GM19023 (cell line): ENCODE data around the gene COX10.
"Not testable (repeated sequence)": the region's sequence is repeated elsewhere in the genome, so short reads cannot be mapped to it uniquely, and the experiment has no call there.

Experiments used
- ATAC-seq: cut with Tn5 transposase; IDR thresholded peaks from one replicate; pipeline ENCODE4 v1.9.1; 2021; ENCODE audit warnings: mild to moderate bottlenecking, moderate library complexity; ENCODE audit not compliant: unreplicated experiment

COX10 gene

DNA sequence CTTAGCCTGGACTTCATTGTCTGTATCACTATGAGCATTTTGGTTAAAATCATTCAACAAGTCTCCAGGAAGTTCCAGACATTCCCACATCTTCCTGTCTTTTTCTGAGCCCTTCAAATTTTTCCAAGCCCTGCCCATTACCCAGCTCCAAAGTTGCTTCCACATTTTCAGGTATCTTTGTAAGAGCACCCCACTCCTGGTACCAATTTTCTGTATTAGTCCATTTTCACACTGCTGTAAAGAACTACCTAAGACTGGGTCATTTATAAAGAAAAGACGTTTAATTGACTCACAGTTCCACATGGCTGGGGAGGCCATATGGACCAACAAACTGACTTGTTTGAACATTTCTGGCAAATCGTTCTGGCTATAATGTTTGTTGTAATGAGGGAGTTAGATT, 100.0 kb downstream of the COX10 start:
- ATAC-seq = no peak

DNA sequence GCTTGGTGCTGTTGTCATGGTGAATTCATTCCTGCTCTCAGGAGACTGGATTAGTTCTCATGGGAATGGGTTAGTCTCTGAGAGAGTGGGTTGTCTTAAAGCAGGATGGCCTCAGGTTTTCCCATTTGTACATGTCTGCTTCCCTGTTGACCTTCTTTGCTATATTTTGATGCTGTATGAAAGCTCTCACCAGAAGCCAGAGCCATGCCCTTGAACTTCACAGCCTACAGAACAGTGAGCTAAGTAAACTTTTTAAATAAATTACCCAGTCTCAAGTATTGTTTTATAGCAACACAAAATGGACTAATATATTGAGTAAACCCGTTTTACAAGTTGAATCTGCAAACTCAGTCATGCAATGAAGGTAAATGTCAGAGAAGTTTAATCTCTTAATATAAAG, 100.6 kb downstream of the COX10 start:
- no peak for ATAC-seq

DNA sequence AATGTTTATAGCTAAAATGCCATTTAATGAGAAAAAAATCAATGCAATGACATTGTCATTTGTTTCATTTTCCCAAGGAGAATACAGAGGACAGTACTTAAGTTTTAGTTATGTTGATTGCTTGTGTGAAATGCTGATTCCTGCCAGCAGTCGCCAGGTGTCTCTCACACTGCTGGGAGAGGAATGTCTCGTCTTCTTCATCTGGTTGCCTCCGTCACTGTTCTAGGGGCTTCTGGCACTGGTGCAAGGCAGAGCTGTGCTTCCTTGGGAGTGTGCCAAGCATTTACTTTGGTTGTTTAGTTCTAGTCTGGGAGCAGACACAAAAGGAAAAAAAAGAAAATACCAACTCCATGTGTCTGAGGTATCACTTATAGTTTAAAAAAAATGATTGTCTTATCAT, 107.7 kb downstream of the COX10 start:
- not testable (repeated sequence) for ATAC-seq

DNA sequence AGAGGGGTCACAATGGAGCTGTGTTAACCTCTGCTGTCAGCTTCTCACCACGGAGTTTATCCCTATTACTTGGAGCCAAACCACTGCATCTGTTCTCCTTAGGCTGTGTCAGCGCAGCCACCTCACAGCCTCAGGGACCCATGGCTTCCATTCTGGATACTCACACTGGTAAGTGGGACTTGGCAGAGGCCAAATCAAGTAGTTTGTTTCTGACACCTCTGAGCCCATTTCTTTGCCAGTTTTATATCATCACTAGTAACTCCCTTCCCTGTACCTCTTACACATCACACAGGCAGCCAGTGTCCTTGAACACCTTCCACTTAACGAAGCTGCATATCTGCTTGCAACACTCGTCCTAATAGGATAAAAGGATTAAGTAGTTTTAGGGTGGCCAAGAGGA, 108.5 kb downstream of the COX10 start:
- ATAC-seq = not testable (repeated sequence)

DNA sequence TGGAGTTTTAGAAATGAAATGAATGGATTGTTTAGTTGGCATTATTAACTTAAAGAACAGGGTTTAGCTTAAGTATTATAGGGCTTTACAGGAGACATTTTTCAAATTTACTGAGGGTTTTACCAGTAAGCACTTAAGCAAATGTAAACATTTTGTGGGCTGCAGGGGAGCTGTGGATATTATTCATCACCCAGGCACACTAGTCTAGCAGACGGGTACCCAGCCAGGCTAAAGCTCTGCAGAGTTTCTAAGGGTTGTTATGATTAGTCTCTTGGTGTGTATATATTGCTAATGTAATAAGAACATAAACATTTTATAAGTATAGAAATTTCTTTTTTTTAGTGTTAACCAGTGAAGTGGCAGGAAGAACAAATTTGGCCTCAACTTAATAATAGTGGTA, 110.6 kb downstream of the COX10 start:
- ATAC-seq = not testable (repeated sequence)

DNA sequence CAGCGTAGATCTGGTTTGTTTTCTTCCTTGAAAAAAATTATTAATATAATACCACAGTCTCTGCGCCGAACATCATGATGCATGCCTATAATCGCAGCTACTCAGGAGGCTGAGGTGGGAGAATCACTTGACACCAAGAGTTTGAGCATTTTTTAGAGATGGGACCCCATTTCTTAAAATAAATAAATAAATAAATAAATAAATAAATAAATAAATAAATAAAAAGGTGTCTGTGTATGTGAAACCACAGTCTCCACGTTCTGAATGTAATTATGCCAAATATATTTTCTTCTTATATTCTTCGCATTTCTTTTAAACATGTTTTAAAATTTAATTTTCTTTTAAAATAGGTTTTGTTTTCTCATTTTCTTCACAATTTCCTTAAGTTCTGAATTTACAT, 112.8 kb downstream of the COX10 start:
- ATAC-seq = not testable (repeated sequence)

DNA sequence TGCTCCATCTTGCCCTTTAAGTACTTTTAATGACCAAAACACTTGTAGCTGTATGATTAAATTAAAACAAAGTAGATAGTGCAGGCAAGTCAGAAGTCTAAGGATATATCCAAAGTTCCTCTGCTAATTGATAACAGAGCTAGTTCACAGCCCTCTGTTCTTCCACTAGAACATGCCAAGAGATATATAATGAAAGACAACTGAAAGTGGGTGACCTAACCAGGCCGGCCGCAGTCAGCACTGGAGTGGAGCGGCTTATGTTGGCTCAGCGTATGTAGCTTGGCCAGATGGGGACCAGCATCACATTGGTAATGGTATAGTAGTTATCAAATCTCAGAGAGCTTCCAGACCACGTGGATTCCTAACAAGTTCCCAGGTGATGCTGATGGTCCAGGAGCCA, 115.2 kb downstream of the COX10 start:
- not testable (repeated sequence) for ATAC-seq

DNA sequence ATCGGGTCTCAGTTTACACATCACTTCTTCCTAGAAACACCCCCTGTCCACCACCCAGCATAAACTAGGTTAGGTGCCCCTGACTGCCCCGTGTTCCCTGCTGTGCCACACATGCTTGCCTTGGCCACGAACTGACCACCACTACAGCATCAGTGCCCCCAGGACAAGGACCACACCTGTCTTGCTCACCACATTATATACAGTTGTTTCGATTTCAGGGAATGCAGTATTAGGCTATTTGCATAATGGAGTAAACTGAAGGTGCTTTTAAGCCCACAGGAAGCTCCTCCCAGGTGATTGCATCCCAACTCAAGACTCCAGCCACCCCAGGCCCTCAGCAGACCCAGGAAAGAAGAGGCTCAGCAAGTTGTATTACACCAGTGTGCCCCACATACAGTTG, 117.1 kb downstream of the COX10 start:
- not testable (repeated sequence) for ATAC-seq

DNA sequence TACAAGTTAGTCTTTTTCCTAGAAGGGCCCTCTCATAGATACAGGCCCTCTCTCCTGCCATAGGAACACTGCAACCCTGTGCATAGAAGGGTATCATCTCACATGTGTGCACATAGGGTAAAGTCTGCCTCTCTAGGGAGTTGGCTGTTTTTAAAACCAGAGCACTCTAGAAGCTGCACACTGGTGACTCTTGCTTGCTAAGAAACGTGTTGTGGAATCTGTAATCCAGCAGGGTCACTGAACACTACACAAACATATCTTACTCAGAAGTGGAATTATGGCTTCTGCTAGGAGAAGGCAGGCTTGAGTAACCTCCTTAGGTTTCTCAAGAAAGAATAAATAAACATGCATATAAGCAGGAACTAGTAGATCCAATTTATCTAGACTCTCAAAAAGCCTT, 121.5 kb downstream of the COX10 start:
- ATAC-seq = not testable (repeated sequence)

DNA sequence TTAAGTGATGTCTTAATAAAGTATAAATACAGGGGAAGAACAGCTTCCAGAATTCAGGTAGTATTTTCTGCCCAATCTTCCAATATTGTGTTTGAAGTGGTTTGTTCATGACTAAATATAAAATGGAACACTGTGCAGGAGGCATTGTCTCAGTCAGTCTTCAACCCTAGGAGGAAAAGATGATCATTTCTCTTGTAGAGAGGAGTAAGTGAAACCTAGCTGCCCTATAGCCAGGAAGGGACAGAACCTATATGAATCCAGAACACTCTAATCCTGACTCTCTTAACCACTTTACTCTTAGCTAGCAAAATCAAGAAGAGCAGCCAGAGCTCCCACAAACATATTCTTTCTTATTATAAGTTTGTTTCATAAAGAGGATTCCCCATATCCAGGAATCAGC, 122.2 kb downstream of the COX10 start:
- not testable (repeated sequence) for ATAC-seq

DNA sequence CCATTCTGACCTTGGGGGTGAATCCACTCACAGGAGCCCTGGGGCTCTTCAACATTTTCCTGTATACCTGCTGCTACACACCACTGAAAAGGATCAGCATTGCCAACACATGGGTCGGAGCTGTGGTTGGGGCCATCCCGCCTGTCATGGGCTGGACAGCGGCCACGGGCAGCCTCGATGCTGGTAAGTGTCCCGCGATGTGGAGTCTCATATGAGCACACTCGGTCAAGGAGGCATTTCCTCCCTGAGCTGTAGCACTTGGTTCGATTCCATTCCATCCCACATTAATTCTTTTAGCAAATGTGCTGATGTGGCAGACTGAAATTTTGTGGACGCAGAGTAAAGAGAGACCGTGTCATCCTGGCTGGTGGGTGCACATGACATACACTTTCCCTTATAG, 122.7 kb downstream of the COX10 start:
- not testable (repeated sequence) for ATAC-seq

DNA sequence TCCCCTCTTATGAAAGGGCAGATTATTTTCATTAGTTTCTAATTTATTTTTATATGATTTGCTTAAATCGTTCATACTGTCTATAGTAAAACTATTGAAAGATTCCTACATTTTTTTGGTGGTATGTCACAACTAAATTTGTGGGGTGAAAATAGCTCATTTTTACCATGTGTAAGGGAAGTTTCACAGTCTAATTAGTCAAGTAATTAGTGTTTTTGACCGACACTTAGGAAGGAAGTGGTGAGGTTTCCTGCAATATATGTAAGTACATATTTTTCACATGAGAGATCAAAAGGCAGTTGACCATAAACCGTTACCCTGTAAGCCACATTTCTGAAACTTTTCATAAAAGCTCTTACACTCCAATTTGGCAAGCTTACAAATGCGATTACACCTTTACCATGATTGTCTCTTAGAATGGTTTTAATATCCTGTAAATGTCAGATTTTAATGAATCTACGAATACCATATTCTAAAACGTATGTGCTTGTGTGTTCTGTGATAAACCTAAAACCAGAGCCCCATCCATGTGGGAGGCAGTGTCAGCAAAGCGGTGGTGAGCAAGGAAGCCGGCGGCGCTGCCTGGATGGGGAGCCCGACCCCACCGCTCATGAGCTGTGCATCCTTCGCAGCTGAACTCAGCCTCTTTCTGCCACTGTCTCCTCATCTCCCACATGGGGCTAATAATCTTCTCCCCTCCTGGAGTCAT, 123.5 kb downstream of the COX10 start:
- ATAC-seq = not testable (repeated sequence)

DNA sequence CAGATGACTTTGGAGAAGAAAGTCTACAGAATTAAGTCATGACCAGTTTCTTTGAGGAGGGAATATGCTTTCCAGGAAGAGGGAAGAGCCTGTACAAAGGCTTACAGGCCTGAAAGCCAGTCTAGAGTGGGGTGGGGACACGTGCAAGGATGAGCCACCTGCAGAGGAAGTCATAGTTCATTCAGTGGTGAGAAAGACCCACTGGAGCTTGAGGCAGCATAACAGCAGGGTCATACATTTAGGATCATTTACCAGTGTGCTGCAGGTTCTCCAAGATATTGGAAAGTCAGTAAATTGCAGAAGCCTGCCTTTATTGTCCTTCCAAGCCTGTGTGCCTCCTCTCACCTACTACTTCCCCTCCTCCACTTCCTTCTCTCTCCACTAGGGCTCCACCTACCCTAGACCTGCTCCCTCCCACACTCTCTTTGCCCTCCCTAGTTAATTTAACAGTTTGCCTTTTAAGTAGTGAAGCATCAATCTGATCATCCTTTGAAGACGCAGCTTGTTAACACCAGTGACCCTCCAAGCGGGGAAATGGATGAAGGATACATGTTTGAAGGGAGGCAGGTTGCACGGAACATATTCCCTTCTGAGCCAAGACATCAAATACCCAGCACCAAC, 127.2 kb downstream of the COX10 start:
- no peak for ATAC-seq

DNA sequence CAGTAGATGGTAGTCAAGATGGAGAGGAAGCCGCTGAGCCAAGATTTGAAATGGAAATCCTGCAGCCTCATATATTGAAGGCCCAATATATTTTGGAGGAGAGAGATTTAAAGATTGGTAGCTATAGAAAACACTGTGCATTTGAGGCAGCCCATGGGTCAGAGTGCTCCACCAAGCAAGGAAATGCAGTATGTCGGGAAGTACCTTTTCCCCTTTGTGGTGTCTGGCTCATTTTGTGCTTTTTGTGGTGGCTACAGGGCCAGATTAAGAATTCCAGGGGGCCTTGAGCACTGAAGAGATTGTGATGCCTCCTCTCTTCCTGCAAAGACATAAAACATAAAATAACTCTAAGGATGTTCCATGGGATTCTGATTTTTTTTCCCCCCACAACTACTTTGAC, 127.8 kb downstream of the COX10 start:
- ATAC-seq = no peak

DNA sequence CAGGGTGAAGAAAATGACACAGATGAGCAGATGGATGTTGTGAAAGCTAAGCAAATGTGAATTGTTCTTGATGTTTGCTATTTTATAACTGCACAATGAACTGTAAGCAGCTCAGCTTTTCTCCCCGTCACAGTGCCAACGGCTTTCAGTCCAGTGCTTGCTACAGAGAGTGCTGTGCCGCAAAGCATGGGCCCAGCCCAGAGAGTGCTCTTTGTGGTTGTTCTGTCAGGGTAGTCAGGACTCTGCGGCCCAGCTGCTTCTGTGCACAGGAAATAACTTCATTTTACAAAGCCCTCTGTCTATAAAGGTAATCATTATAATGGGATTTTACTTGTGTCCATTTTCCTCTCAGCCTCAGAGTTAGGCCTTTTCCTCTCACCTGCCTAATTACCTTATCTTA, 128.3 kb downstream of the COX10 start:
- ATAC-seq = no peak

DNA sequence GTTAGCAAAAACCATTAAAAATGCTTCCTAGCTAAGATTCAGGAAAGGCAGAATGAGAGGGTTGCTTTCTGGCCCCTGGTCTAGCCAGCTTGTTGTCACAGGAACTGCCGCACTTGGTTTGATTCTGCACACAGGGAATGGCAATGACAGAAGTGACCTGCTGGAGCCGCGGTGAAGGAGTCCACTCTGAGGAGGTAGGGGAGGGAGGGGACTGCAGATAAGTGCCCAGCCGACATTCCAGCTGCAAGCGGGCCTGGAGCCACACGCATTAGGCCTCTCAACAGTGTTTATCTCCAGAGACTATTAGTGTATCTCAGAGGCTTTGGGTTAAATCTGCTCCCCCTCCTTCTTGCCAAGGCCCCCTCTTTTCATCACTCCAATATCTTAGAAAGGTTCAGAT, 128.7 kb downstream of the COX10 start:
- ATAC-seq = no peak

DNA sequence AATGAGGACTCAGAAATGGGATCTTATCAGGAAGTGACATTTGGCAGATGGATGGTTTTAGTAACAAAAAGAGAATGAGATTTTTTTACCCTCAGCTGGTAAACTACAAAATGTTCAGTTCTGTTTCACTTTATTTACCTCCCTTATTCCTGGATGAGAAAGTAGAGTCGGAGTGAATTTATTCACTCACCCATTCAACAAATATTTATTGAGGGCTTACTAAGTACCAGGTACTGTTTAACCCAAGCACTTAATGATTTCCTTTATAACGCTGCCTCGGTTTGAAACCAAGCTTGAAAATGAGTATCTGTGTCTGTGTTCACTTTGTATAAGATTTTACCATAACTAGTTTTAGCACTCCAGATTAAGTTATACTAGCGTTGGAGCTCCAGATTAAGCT, 129.3 kb downstream of the COX10 start:
- ATAC-seq = no peak

DNA sequence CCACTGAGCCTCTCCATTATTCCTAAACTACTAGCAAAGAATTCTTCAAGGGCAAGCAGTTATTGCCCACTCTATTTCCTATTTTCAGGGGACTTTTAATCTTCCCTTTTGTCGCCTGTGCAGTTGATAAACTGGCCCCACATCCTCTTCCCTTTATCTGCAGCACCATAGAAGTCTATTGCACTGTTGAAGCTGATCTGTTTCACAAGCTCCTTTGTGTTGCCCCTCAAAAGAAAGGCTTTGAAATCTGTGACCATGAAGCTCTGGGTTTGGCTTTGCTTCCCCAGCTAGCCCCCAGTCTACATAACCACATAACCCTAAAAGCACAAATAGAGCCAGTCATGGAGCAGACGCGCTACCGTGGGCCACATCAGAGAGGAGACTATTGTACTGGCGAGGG, 130.3 kb downstream of the COX10 start:
- ATAC-seq = no peak

DNA sequence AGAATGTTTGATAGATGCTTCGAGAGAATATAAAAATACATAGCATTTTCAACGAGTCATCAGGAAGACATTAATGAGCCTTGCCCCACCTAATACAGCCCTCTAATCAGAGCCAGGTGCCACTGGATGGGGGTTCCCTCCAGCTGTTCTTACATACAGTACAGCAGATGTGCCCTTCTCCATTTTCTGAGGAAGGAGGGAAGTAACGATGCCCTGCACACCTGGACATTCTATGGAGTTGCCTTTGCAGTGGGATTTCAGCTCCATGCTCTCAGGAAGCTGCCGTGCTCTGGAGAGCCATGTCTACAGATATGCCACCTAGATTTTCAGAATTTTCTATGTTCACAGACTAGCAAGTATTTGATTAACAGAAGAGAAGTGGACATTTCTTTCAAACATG, 131.1 kb downstream of the COX10 start:
- no peak for ATAC-seq

DNA sequence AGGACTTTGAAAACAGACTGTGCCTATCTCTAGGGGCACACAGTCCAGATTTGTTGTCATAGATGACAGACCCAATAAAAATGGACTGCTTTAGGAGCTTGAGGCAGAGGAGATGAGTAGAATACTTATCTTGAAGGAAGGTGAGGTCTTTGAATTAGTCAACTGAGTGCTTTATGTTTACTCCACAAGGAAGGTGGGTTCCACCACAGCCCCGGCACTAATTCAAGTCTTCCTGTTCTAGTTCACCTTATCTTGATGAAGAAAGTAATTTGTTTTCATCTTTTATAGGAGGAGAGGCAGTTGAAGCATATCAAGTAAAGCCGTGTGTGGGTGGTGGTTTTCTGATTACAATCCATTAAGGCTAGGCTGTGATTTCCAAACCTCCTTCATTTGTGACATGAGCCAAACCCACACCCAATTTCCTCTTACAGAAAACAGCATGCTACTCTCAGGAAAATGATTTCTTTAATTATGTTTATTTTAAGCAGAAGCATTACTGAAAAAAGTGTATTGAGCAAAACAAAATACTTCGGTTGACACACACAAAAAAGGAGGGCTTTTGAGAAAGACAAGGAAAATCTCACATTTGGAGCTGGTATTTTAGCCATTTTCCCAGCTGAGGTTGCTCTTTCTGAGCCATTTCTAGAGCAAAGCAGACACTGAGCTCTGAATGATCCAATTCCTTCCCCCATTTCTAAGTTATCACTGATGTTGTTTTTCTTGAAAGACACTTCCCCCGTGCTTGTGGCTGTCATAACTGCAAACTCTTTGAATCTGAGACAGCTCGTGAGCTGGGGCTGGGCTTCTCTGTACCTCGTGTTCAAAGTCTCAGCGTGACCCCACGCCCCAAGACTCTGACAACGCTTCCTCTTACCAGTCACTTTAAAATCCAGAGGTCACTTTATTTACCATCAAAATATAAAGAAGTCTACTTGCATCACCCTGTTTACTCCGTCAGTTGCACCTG, 132.0 kb downstream of the COX10 start:
- ATAC-seq = no peak

DNA sequence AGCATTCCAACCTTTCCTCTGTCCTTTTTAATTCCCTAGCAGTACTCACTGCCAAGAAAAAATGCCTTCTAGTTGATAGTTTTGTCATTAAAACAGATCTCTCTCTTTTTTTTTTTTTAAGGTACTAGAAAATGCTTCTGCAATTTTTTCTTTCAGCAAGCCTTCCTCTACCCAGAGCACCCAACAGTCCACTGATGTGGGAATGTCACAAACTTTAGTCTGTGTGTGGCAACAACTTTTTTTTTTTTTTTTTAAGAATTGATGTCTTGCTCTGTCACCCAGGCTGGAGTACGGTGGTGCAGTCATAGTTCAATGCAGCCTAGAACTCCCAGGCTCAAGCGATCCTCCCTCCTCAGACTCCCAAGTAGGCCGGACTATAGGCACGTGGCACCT, 132.7 kb downstream of the COX10 start:
- ATAC-seq = no peak
